ENCODE results near the gene DNASE1L2.
"Not testable (repeated sequence)": the region's sequence is repeated elsewhere in the genome, so short reads cannot be mapped to it uniquely, and the experiment has no call there.

Gene DNASE1L2

GRCh38 chr16:2236337-2237101 lies at the start of gene DNASE1L2:
Gene DNASE1L2 (plus strand): TSS chr16:2236444. CDS start chr16:2236817, 373 bp downstream.
- DNase-seq = no peak

GRCh38 chr16:2186505-2186904 lies 49.7 kb upstream of the DNASE1L2 start:
- no peak for DNase-seq

- no peak for DNase-seq
Observed at GRCh38 chr16:2187212-2187611, 49.0 kb upstream of the DNASE1L2 start.

- DNase-seq = no peak
Observed at GRCh38 chr16:2188395-2188794, 47.8 kb upstream of the DNASE1L2 start.

- no peak for DNase-seq
Observed at GRCh38 chr16:2189252-2189893, 46.9 kb upstream of the DNASE1L2 start.

GRCh38 chr16:2190002-2190658 lies 46.1 kb upstream of the DNASE1L2 start:
- DNase-seq = no peak

GRCh38 chr16:2190659-2191445 lies 45.4 kb upstream of the DNASE1L2 start:
- DNase-seq = peak in 1 of 2 donors; percentile 21

GRCh38 chr16:2191446-2191706 lies 44.9 kb upstream of the DNASE1L2 start:
- no peak for DNase-seq

GRCh38 chr16:2194166-2194834 lies 41.9 kb upstream of the DNASE1L2 start:
- no peak for DNase-seq

- no peak for DNase-seq
Observed at GRCh38 chr16:2194852-2195321, 41.4 kb upstream of the DNASE1L2 start.

GRCh38 chr16:2195322-2196161 lies 40.7 kb upstream of the DNASE1L2 start:
- no peak for DNase-seq

- DNase-seq = no peak
Observed at GRCh38 chr16:2196162-2196980, 39.9 kb upstream of the DNASE1L2 start, which contains the start of gene CASKIN1. Gene CASKIN1 (minus strand): TSS chr16:2196605. CDS start chr16:2196432, 173 bp downstream.

- no peak for DNase-seq
Observed at GRCh38 chr16:2196981-2197511, 39.2 kb upstream of the DNASE1L2 start.

- DNase-seq = no peak
Observed at GRCh38 chr16:2197765-2198164, 38.5 kb upstream of the DNASE1L2 start.

GRCh38 chr16:2198283-2198682 lies 38.0 kb upstream of the DNASE1L2 start:
- DNase-seq = no peak

GRCh38 chr16:2199095-2199494 lies 37.1 kb upstream of the DNASE1L2 start:
- no peak for DNase-seq

GRCh38 chr16:2199621-2200139 lies 36.6 kb upstream of the DNASE1L2 start:
- no peak for DNase-seq

GRCh38 chr16:2200313-2200712 lies 35.9 kb upstream of the DNASE1L2 start:
- no peak for DNase-seq

- DNase-seq = not testable (repeated sequence)
Observed at GRCh38 chr16:2203119-2203688, 33.0 kb upstream of the DNASE1L2 start.

All from hippocampal formation (tissue), 2 donors.